Measurements from ENCODE around the gene UTF1. TPM values are rescaled to one million over a fixed set of nuclear protein-coding genes. Genes with fewer than 3 reads are reported as not detected.

The UTF1 gene
- polyA plus RNA-seq, 3 donors: 0.14 to 0.48 (median 0.24) TPM

DNA sequence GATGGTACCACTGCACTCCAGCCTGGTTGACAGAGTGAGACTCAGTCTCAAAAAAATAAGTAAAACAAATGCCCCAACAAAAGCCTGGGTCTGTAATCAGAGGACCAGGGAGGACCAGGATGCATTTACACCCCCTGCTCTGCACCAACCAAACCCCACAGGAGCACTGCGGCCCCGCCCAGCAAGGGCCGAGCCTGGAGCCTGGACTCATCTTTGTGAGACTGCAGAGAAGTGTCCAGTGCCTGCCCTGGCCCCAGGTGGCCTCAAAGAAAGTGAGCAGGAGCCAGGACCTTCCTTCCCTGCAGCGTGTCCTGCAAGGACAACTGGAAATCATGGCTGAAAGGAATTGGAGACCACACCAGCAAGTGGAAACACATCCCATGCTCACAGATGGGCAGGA, 38.4 kb upstream of the UTF1 start:
- Mint-ChIP-seq H3K27me3 (ENCODE audit: low read depth in 3 of 3) (peaks cover 7 to 23% (median 11%) of the 10 kb centered on the region in 3 donors), H3K4me3 (no peak overlapping the region), H3K4me1 (no peaks in the 10 kb centered on the region), H3K36me3 (no peaks in the 10 kb centered on the region), H3K9me3 (peaks cover 0 to 12% (median 5%) of the 10 kb centered on the region in 7 donors), H3K27ac (no peak overlapping the region)
- 94% methylated on average over 4 of the region's 4 CpGs for WGBS (ENCODE audit: insufficient coverage)
- Histone ChIP-seq H4K20me1 (ENCODE audit: insufficient read depth, low read length) (no peaks in the 10 kb centered on the region), H3K27ac (ENCODE audit: low read depth in 1 of 2, low read length in 2 of 2) (no peak overlapping the region), H3K79me2 (ENCODE audit: insufficient read depth, low read length) (no peaks in the 10 kb centered on the region), H3K9ac (ENCODE audit: insufficient read depth, low read length, poor library complexity, severe bottlenecking) (no peak overlapping the region), H3K4me1 (ENCODE audit: control insufficient read depth in 1 of 2, insufficient read depth in 2 of 2, low read length in 2 of 2) (no peaks in the 10 kb centered on the region), H3K4me3 (replicated peaks in 1 of 3; ENCODE audit: low read depth in 2 of 3, low read length in 3 of 3) (no peak overlapping the region), H3K36me3 (replicated peaks in 1 of 2; ENCODE audit: control insufficient read depth in 1 of 2, insufficient read depth in 2 of 2, low read length in 2 of 2) (no peaks in the 10 kb centered on the region), H2AFZ (ENCODE audit: insufficient read depth, low read depth, low read length, poor library complexity, severe bottlenecking) (no peak overlapping the region), H3K4me2 (replicated peaks; ENCODE audit: extremely low read depth, low read length, poor library complexity, severe bottlenecking) (no peak overlapping the region), H3K9me3 (replicated peaks in 1 of 2; ENCODE audit: control insufficient read depth in 1 of 2, insufficient read depth in 1 of 2, low read length in 2 of 2) (no peaks in the 10 kb centered on the region), H3K27me3 (ENCODE audit: control insufficient read depth in 2 of 2, insufficient read depth in 2 of 2, low read length in 2 of 2) (no peaks in the 10 kb centered on the region)
- TF ChIP-seq, protein P1, sequence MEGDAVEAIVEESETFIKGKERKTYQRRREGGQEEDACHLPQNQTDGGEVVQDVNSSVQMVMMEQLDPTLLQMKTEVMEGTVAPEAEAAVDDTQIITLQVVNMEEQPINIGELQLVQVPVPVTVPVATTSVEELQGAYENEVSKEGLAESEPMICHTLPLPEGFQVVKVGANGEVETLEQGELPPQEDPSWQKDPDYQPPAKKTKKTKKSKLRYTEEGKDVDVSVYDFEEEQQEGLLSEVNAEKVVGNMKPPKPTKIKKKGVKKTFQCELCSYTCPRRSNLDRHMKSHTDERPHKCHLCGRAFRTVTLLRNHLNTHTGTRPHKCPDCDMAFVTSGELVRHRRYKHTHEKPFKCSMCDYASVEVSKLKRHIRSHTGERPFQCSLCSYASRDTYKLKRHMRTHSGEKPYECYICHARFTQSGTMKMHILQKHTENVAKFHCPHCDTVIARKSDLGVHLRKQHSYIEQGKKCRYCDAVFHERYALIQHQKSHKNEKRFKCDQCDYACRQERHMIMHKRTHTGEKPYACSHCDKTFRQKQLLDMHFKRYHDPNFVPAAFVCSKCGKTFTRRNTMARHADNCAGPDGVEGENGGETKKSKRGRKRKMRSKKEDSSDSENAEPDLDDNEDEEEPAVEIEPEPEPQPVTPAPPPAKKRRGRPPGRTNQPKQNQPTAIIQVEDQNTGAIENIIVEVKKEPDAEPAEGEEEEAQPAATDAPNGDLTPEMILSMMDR (IDR thresholded peaks at IDR 0.05): no peak
- no peak for DNase-seq
- intact Hi-C loops (cut with micrococcal nuclease): no loop called here

DNA sequence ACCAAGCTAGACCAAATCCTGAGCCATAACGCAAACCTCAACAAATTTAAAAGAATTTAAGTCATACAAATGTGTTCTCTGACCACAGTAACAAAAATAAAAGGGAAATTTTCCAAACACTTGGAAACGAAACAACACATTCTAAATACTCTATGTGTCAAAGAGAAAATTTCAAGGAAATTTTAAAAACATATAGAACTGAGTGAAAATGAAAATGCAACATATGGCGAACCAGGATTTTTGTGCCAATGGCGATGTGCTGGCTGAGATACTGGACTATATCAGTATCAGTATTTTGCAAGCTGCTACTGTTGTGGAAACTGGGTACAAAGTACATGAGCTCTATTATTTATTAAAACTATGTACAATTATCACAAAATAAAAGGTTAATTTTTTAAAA, 35.9 kb upstream of the UTF1 start:
- TF ChIP-seq, protein P1 (IDR thresholded peaks at IDR 0.05): no peak
- H3K27ac Mint-ChIP-seq: no peak overlapping the region
- Histone ChIP-seq H3K9me3 (replicated peaks in 1 of 2; ENCODE audit: control insufficient read depth in 1 of 2, insufficient read depth in 1 of 2, low read length in 2 of 2) (no peaks in the 10 kb centered on the region), H3K27ac (ENCODE audit: low read depth in 1 of 2, low read length in 2 of 2) (no peak overlapping the region), H3K36me3 (replicated peaks in 1 of 2; ENCODE audit: control insufficient read depth in 1 of 2, insufficient read depth in 2 of 2, low read length in 2 of 2) (no peaks in the 10 kb centered on the region), H3K4me3 (replicated peaks in 1 of 3; ENCODE audit: low read depth in 2 of 3, low read length in 3 of 3) (no peak overlapping the region), H3K4me1 (ENCODE audit: control insufficient read depth in 1 of 2, insufficient read depth in 2 of 2, low read length in 2 of 2) (no peaks in the 10 kb centered on the region), H3K9ac (ENCODE audit: insufficient read depth, low read length, poor library complexity, severe bottlenecking) (no peak overlapping the region), H4K20me1 (ENCODE audit: insufficient read depth, low read length) (no peaks in the 10 kb centered on the region), H2AFZ (ENCODE audit: insufficient read depth, low read depth, low read length, poor library complexity, severe bottlenecking) (no peak overlapping the region), H3K79me2 (ENCODE audit: insufficient read depth, low read length) (no peaks in the 10 kb centered on the region), H3K4me2 (replicated peaks; ENCODE audit: extremely low read depth, low read length, poor library complexity, severe bottlenecking) (no peak overlapping the region), H3K27me3 (ENCODE audit: control insufficient read depth in 2 of 2, insufficient read depth in 2 of 2, low read length in 2 of 2) (no peaks in the 10 kb centered on the region)
- peaks cover 7 to 23% (median 11%) of the 10 kb centered on the region in 3 donors for H3K27me3 Mint-ChIP-seq (ENCODE audit: low read depth in 3 of 3)
- intact Hi-C loops (cut with micrococcal nuclease): no loop called here
- no peak overlapping the region for H3K4me3 Mint-ChIP-seq
- DNase-seq: no peak
- peaks cover 0 to 12% (median 5%) of the 10 kb centered on the region in 7 donors for H3K9me3 Mint-ChIP-seq
- H3K36me3 Mint-ChIP-seq: no peaks in the 10 kb centered on the region
- no peaks in the 10 kb centered on the region for H3K4me1 Mint-ChIP-seq
- 100% methylated on average over 1 of the region's 4 CpGs for WGBS (ENCODE audit: insufficient coverage)

All from CD14-positive monocyte (primary cell).